Effector memory CD8-positive, alpha-beta T cell (primary cell): ENCODE measurements around the gene SLC9A8.
A peak's percentile ranks its signal among the peaks of the same experiment; 100 is the strongest.
"Not testable (repeated sequence)": the region's sequence is repeated elsewhere in the genome, so short reads cannot be mapped to it uniquely, and the experiment has no call there.

Experiments
- ATAC-seq: fragments of 150-1000 bp; cut with Tn5 transposase; replicated peaks from 2 replicates; pipeline ENCODE4 v1.10.0; 2021; ENCODE audit warnings: mild to moderate bottlenecking, moderate library complexity
- DNase-seq, 3 experiments: peaks; one replicate each; pipeline ENCODE4 v3.0.0; 2021
- H3K27ac Mint-ChIP-seq, 2 donors: one replicate each; pipeline ENCODE4 v1.8.0; 2022; ENCODE audit warnings: mild to moderate bottlenecking in 2 of 2, mixed read lengths in 2 of 2, moderate library complexity in 2 of 2
- H3K27me3 Mint-ChIP-seq, 2 donors: one replicate each; pipeline ENCODE4 v1.8.0; 2022; ENCODE audit warnings: mixed read lengths in 2 of 2
- H3K36me3 Mint-ChIP-seq: one replicate; pipeline ENCODE4 v1.8.0; 2022; ENCODE audit warnings: mild to moderate bottlenecking, moderate library complexity, mixed read lengths; ENCODE audit not compliant: insufficient read depth
- H3K4me1 Mint-ChIP-seq, 2 donors: one replicate each; pipeline ENCODE4 v1.8.0; 2022; ENCODE audit warnings: low read depth in 2 of 2, mixed read lengths in 2 of 2
- H3K4me3 Mint-ChIP-seq, 2 donors: one replicate each; pipeline ENCODE4 v1.8.0; 2022; ENCODE audit warnings: mild to moderate bottlenecking in 2 of 2, mixed read lengths in 2 of 2, moderate library complexity in 2 of 2
- H3K9me3 Mint-ChIP-seq, 2 donors: one replicate each; pipeline ENCODE4 v1.8.0; 2022; ENCODE audit warnings: mixed read lengths in 2 of 2
- total RNA-seq, 9 experiments: gene quantifications; one replicate each; lab custom pipeline; 2026; lab: John Stamatoyannopoulos, UW

Gene SLC9A8
- 32.4 to 63.0 (median 50.1) reads per million in 9 experiments for total RNA-seq

- peak; percentile 78 to 80 (median 79) for DNase-seq
- Mint-ChIP-seq H3K27me3 (no peaks in the 10 kb centered on the region), H3K36me3 (peaks cover 40% of the 10 kb centered on the region), H3K9me3 (no peaks in the 10 kb centered on the region), H3K27ac (peak within 1 kb of the TSS; percentile 96 to 99), H3K4me1 (peaks cover 23 to 34% of the 10 kb centered on the region in 2 donors), H3K4me3 (peak within 1 kb of the TSS; percentile 94 to 95)
- ATAC-seq, result peak; percentile 89
These were observed at the start of gene SLC9A8 for GRCh38 chr20:49812507-49813304. TSS of gene SLC9A8 (plus strand) at chr20:49812828. CDS start at chr20:49812923, 95 bp downstream.

GRCh38 chr20:49762940-49763766, 49.5 kb upstream of the SLC9A8 start:
- no peak overlapping the region for H3K4me3 Mint-ChIP-seq
- ATAC-seq, result no peak
- DNase-seq, result no peak
- peaks cover 1 to 7% of the 10 kb centered on the region in 2 donors for H3K4me1 Mint-ChIP-seq
- no peaks in the 10 kb centered on the region for H3K9me3 Mint-ChIP-seq
- H3K27me3 Mint-ChIP-seq, result peaks cover 8 to 11% of the 10 kb centered on the region in 2 donors
- no peaks in the 10 kb centered on the region for H3K36me3 Mint-ChIP-seq
- no peak overlapping the region for H3K27ac Mint-ChIP-seq

- Mint-ChIP-seq H3K9me3 (no peaks in the 10 kb centered on the region), H3K36me3 (no peaks in the 10 kb centered on the region), H3K27me3 (peaks cover 7 to 8% of the 10 kb centered on the region in 2 donors)
These were observed 47.3 kb upstream of the SLC9A8 start for GRCh38 chr20:49765413-49765736.

GRCh38 chr20:49765846-49766541, 46.6 kb upstream of the SLC9A8 start:
- Mint-ChIP-seq H3K4me3 (no peak overlapping the region), H3K9me3 (no peaks in the 10 kb centered on the region), H3K27me3 (peaks cover 7 to 8% of the 10 kb centered on the region in 2 donors), H3K27ac (no peak overlapping the region), H3K4me1 (peaks cover 11 to 17% of the 10 kb centered on the region in 2 donors), H3K36me3 (no peaks in the 10 kb centered on the region)
- DNase-seq (no peak), ATAC-seq (no peak)

More at GRCh38 chr20:49765413-49765736, 47.3 kb upstream of the SLC9A8 start:
- no peak overlapping the region for H3K4me3 Mint-ChIP-seq
- H3K4me1 Mint-ChIP-seq, result peaks cover 11 to 17% of the 10 kb centered on the region in 2 donors
- no peak overlapping the region for H3K27ac Mint-ChIP-seq
- ATAC-seq (no peak), DNase-seq (no peak)

GRCh38 chr20:49766979-49767521, 45.6 kb upstream of the SLC9A8 start:
- DNase-seq (no peak), ATAC-seq (no peak)
- Mint-ChIP-seq H3K27me3 (peaks cover 7 to 8% of the 10 kb centered on the region in 2 donors), H3K4me1 (peaks cover 11 to 17% of the 10 kb centered on the region in 2 donors), H3K4me3 (no peak overlapping the region), H3K36me3 (no peaks in the 10 kb centered on the region), H3K9me3 (no peaks in the 10 kb centered on the region), H3K27ac (no peak overlapping the region)

GRCh38 chr20:49768204-49769047, 44.2 kb upstream of the SLC9A8 start:
- DNase-seq, result peak; percentile 10 to 26 (median 22)
- Mint-ChIP-seq H3K4me3 (peak overlapping the region; percentile 51 to 55), H3K4me1 (peaks cover 11 to 17% of the 10 kb centered on the region in 2 donors), H3K27ac (no peak overlapping the region), H3K36me3 (no peaks in the 10 kb centered on the region), H3K27me3 (peaks cover 7 to 8% of the 10 kb centered on the region in 2 donors), H3K9me3 (no peaks in the 10 kb centered on the region)
- ATAC-seq, result peak; percentile 95

- Mint-ChIP-seq H3K4me1 (peaks cover 11 to 17% of the 10 kb centered on the region in 2 donors), H3K27me3 (peaks cover 7 to 8% of the 10 kb centered on the region in 2 donors), H3K36me3 (no peaks in the 10 kb centered on the region), H3K27ac (no peak overlapping the region), H3K9me3 (no peaks in the 10 kb centered on the region), H3K4me3 (peak overlapping the region in 1 of 2 donors; percentile 55)
- ATAC-seq, result no peak
- no peak for DNase-seq
These were observed 43.5 kb upstream of the SLC9A8 start for GRCh38 chr20:49769048-49769581.

GRCh38 chr20:49770634-49771033, 42.0 kb upstream of the SLC9A8 start:
- Mint-ChIP-seq H3K4me3 (no peak overlapping the region), H3K9me3 (no peaks in the 10 kb centered on the region), H3K27ac (no peak overlapping the region), H3K36me3 (no peaks in the 10 kb centered on the region), H3K27me3 (peaks cover 0 to 8% of the 10 kb centered on the region in 2 donors), H3K4me1 (peaks cover 11 to 17% of the 10 kb centered on the region in 2 donors)
- ATAC-seq (no peak), DNase-seq (no peak)

GRCh38 chr20:49774213-49774612, 38.4 kb upstream of the SLC9A8 start:
- H3K36me3 Mint-ChIP-seq, ATAC-seq, DNase-seq, H3K4me3 Mint-ChIP-seq, H3K9me3 Mint-ChIP-seq, H3K27me3 Mint-ChIP-seq: not testable (repeated sequence)
- Mint-ChIP-seq H3K4me1 (peaks cover 9 to 13% of the 10 kb centered on the region in 2 donors), H3K27ac (peak overlapping the region in 1 of 2 donors; percentile 55)

- DNase-seq (no peak), ATAC-seq (no peak)
- Mint-ChIP-seq H3K9me3 (no peaks in the 10 kb centered on the region), H3K4me1 (peaks cover 9 to 13% of the 10 kb centered on the region in 2 donors), H3K36me3 (no peaks in the 10 kb centered on the region), H3K27me3 (no peaks in the 10 kb centered on the region), H3K27ac (peak overlapping the region in 1 of 2 donors; percentile 85), H3K4me3 (no peak overlapping the region)
These were observed 37.4 kb upstream of the SLC9A8 start for GRCh38 chr20:49775229-49775693.

GRCh38 chr20:49779972-49780371, 32.7 kb upstream of the SLC9A8 start:
- Mint-ChIP-seq H3K4me3 (no peak overlapping the region), H3K27ac (no peak overlapping the region), H3K27me3 (no peaks in the 10 kb centered on the region)

GRCh38 chr20:49781676-49782075, 31.0 kb upstream of the SLC9A8 start:
- ATAC-seq (no peak), DNase-seq (no peak)
- Mint-ChIP-seq H3K4me1 (peaks cover 3 to 4% of the 10 kb centered on the region in 2 donors), H3K9me3 (no peaks in the 10 kb centered on the region), H3K27me3 (no peaks in the 10 kb centered on the region), H3K36me3 (no peaks in the 10 kb centered on the region), H3K4me3 (no peak overlapping the region), H3K27ac (no peak overlapping the region)

More at GRCh38 chr20:49779972-49780371, 32.7 kb upstream of the SLC9A8 start:
- Mint-ChIP-seq H3K36me3 (no peaks in the 10 kb centered on the region), H3K4me1 (peaks cover 9 to 13% of the 10 kb centered on the region in 2 donors), H3K9me3 (no peaks in the 10 kb centered on the region)
- DNase-seq (no peak), ATAC-seq (no peak)
